Loucy (cell line): ENCODE data around the gene DNAH5.

ENCODE experiments used
- H2AFZ ChIP-seq: fragments of 200-600 bp; sonication (generic); 2 replicates; pipeline ENCODE4 v1.6.0; 2016; ENCODE audit warnings: antibody characterized with exemption, mild to moderate bottlenecking, low read length, moderate library complexity
- H3F3A ChIP-seq: fragments of 200-600 bp; 2 replicates; pipeline ENCODE4 v1.6.0; 2016; ENCODE audit warnings: antibody characterized with exemption, low read depth, mild to moderate bottlenecking
- H3K27me3 ChIP-seq: fragments of 200-600 bp; sonication (generic); 2 replicates; pipeline ENCODE4 v1.6.1; 2014; ENCODE audit warnings: low read length, mild to moderate bottlenecking; ENCODE audit not compliant: insufficient read depth, poor library complexity, severe bottlenecking
- H3K36me3 ChIP-seq: fragments of 200-600 bp; sonication (generic); 2 replicates; pipeline ENCODE4 v1.6.1; 2016; ENCODE audit warnings: low read length; ENCODE audit not compliant: insufficient read depth
- H3K4me1 ChIP-seq: fragments of 200-600 bp; sonication (generic); 2 replicates; pipeline ENCODE4 v1.5.1; 2014; ENCODE audit warnings: low read length, mild to moderate bottlenecking; ENCODE audit not compliant: insufficient read depth, poor library complexity, severe bottlenecking
- H3K4me2 ChIP-seq: fragments of 200-600 bp; sonication (generic); 2 replicates; pipeline ENCODE4 v1.6.0; 2014; ENCODE audit warnings: antibody characterized with exemption, low read length, low read depth, mild to moderate bottlenecking; ENCODE audit not compliant: poor library complexity, severe bottlenecking
- H3K4me3 ChIP-seq: fragments of 200-600 bp; sonication (generic); 2 replicates; pipeline ENCODE4 v1.5.1; 2014; ENCODE audit warnings: low read length, mild to moderate bottlenecking, mixed read lengths; ENCODE audit not compliant: poor library complexity, severe bottlenecking
- H3K79me2 ChIP-seq: fragments of 200-600 bp; sonication (generic); 2 replicates; pipeline ENCODE4 v1.6.1; 2014; ENCODE audit warnings: low read length; ENCODE audit not compliant: insufficient read depth
- H3K9ac ChIP-seq: fragments of 200-600 bp; sonication (generic); 2 replicates; pipeline ENCODE4 v1.6.0; 2014; ENCODE audit warnings: mild to moderate bottlenecking, low read depth, low read length, moderate library complexity; ENCODE audit not compliant: poor library complexity, severe bottlenecking
- H3K9me2 ChIP-seq: fragments of 200-600 bp; sonication (generic); replicated peaks from 2 replicates; pipeline ENCODE4 v1.6.1; 2016; ENCODE audit warnings: low read depth, low read length, mixed read lengths
- H3K9me3 ChIP-seq: fragments of 200-600 bp; sonication (generic); 2 replicates; pipeline ENCODE4 v1.6.1; 2014; ENCODE audit warnings: mild to moderate bottlenecking, antibody characterized with exemption, low read length, low read depth; ENCODE audit not compliant: insufficient read depth
- H4K20me1 ChIP-seq: fragments of 200-600 bp; sonication (generic); 2 replicates; pipeline ENCODE4 v1.6.0; 2014; ENCODE audit warnings: antibody characterized with exemption, low read length, mild to moderate bottlenecking; ENCODE audit not compliant: insufficient read depth, poor library complexity, severe bottlenecking
- EZH2phosphoT487 ChIP-seq: fragments of 200-600 bp; IDR thresholded peaks from 2 replicates; pipeline ENCODE4 v1.6.1; 2018; ENCODE audit warnings: antibody characterized with exemption, mild to moderate bottlenecking, moderate library complexity, borderline replicate concordance
- TF ChIP-seq, protein P1 (sequence below): fragments of 200-600 bp; sonication (generic); conservative IDR thresholded peaks from 2 replicates; pipeline ENCODE4 v1.5.1; 2014; ENCODE audit warnings: mild to moderate bottlenecking, antibody characterized with exemption, low read length

Gene DNAH5

DNA sequence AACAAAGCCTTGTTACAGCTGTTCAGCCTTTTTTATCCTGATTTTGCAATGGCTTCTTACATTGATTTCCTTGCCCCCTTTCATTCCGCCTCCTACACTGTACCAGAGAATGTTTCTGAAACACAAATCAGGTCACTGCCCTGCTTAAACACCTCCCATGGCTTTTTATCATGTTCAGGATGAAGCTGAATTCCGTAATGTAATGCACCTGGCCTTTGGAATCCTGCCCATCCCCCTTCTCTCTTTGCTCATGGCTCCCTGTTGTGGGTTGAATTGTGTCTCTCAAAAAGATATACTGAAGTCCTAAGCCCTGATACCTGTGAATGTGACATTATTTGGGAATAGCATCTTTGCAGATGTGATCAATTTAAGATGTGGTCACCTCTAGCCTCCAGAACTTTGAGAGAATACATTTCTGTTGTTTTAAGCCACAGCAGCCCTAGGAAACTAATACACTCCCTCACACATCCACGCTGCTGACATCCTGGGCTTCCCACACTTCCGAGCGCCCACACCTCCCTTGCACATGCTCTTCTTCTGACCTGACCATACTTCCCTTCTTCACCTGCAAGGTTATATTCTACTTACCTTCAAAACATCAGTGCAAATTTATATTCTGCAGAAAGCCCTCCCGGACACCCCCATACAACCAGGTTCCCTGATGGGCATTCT, 101.2 kb downstream of the DNAH5 start:
- H2AFZ ChIP-seq = no peak overlapping the region
- H3K4me3 ChIP-seq = no peak overlapping the region

DNA sequence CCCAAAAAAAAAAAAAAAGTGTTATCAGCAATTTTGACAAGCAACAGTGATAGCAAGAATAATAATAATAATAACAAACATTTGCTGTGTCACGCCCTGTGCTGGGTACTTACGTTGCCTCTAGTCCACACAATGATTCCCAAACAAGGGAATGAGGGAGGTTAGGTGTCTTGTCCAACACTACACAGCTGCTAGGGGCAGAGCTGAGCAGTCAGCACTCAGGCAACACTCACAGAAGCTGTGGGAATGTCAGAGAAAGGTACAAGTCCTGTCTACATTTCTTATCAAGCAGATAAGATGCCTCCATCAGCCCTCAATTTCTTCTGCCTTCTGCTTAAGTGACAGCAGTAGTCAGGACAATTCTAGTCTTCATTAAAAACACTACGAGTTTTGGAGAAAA, 111.0 kb downstream of the DNAH5 start:
- Histone ChIP-seq H3K9me3 (no peaks in the 10 kb centered on the region), H3F3A (no peaks in the 10 kb centered on the region), H3K36me3 (no peaks in the 10 kb centered on the region), H3K9ac (no peak overlapping the region), H3K27me3 (no peaks in the 10 kb centered on the region), H2AFZ (no peak overlapping the region), H4K20me1 (no peaks in the 10 kb centered on the region), H3K79me2 (no peaks in the 10 kb centered on the region), H3K4me2 (no peak overlapping the region), H3K4me3 (no peak overlapping the region), H3K9me2 (no peaks in the 10 kb centered on the region), H3K4me1 (no peaks in the 10 kb centered on the region)
- no peak for TF ChIP-seq EZH2phosphoT487
- TF ChIP-seq, protein P1, sequence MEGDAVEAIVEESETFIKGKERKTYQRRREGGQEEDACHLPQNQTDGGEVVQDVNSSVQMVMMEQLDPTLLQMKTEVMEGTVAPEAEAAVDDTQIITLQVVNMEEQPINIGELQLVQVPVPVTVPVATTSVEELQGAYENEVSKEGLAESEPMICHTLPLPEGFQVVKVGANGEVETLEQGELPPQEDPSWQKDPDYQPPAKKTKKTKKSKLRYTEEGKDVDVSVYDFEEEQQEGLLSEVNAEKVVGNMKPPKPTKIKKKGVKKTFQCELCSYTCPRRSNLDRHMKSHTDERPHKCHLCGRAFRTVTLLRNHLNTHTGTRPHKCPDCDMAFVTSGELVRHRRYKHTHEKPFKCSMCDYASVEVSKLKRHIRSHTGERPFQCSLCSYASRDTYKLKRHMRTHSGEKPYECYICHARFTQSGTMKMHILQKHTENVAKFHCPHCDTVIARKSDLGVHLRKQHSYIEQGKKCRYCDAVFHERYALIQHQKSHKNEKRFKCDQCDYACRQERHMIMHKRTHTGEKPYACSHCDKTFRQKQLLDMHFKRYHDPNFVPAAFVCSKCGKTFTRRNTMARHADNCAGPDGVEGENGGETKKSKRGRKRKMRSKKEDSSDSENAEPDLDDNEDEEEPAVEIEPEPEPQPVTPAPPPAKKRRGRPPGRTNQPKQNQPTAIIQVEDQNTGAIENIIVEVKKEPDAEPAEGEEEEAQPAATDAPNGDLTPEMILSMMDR = no peak

More for the DNA sequence above, 101.2 kb downstream of the DNAH5 start:
- Histone ChIP-seq H3F3A (no peaks in the 10 kb centered on the region), H3K9me2 (no peaks in the 10 kb centered on the region), H3K36me3 (no peaks in the 10 kb centered on the region), H3K79me2 (no peaks in the 10 kb centered on the region), H3K4me1 (no peaks in the 10 kb centered on the region), H3K27me3 (no peaks in the 10 kb centered on the region), H3K9ac (no peak overlapping the region), H3K9me3 (no peaks in the 10 kb centered on the region), H4K20me1 (no peaks in the 10 kb centered on the region), H3K4me2 (no peak overlapping the region)
- TF ChIP-seq, protein P1 = no peak
- no peak for TF ChIP-seq EZH2phosphoT487

DNA sequence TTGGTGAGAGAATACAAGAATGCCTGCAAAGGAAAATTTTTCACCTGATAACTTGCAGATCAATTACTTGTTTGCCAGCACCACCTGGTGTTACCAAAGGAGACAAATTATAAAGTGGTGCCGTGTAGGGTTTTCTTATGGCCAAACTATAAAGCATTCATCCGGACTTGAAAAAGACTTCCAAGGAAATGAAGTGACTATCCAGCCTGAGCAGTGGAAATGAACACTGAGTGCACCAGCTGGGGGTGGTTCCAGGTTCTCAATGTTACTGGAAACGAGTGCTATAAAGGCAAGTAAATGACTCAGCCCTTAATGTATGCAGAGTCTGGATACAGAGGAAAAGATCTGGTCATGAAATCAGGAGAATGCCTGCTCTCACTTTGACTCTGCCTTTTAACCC, 113.1 kb downstream of the DNAH5 start:
- Histone ChIP-seq H3F3A (no peaks in the 10 kb centered on the region), H3K9me2 (no peaks in the 10 kb centered on the region), H3K4me3 (no peak overlapping the region), H3K36me3 (no peaks in the 10 kb centered on the region), H3K27me3 (no peaks in the 10 kb centered on the region), H3K4me1 (no peaks in the 10 kb centered on the region), H3K9me3 (no peaks in the 10 kb centered on the region), H3K9ac (no peak overlapping the region), H4K20me1 (no peaks in the 10 kb centered on the region), H2AFZ (no peak overlapping the region), H3K79me2 (no peaks in the 10 kb centered on the region), H3K4me2 (no peak overlapping the region)
- TF ChIP-seq, protein P1 = no peak
- no peak for TF ChIP-seq EZH2phosphoT487
